SK-N-SH (cell line): ENCODE data around the gene KLC4.

Experiments used
- CHD2 ChIP-seq: fragments of 150-350 bp; IDR thresholded peaks from 2 replicates; pipeline ENCODE4 v1.6.1; 2018; ENCODE audit warnings: low read length; ENCODE audit not compliant: partially characterized antibody
- EZH2phosphoT487 ChIP-seq: fragments of 200-600 bp; sonication (generic); IDR thresholded peaks from 2 replicates; pipeline ENCODE4 v1.6.1; 2017; ENCODE audit warnings: low read depth, mixed run types, mild to moderate bottlenecking, antibody characterized with exemption, moderate library complexity, borderline replicate concordance
- FOXM1 ChIP-seq: IDR thresholded peaks from 2 replicates; pipeline ENCODE4 v1.4.0; 2012; ENCODE audit warnings: low read depth, mild to moderate bottlenecking
- RAD21 ChIP-seq: IDR thresholded peaks from 2 replicates; pipeline ENCODE4 v1.6.1; 2012; ENCODE audit warnings: mild to moderate bottlenecking, low read length
- RXRA ChIP-seq: IDR thresholded peaks from 2 replicates; pipeline ENCODE4 v1.4.0; 2012; ENCODE audit warnings: low read depth, mild to moderate bottlenecking, borderline replicate concordance
- SIN3A ChIP-seq: IDR thresholded peaks from 2 replicates; pipeline ENCODE4 v1.6.1; 2012; ENCODE audit warnings: low read depth, mild to moderate bottlenecking, low read length, moderate library complexity, borderline replicate concordance
- TF ChIP-seq, protein P1 (sequence below): fragments of 200-600 bp; sonication (generic); IDR thresholded peaks from 2 replicates; pipeline ENCODE4 v1.6.1; 2017; ENCODE audit warnings: antibody characterized with exemption, mild to moderate bottlenecking, moderate library complexity
- TF ChIP-seq, protein P2 (sequence below): fragments of 150-350 bp; IDR thresholded peaks from 2 replicates; pipeline ENCODE4 v1.6.1; 2017; ENCODE audit warnings: antibody characterized with exemption, low read length, low read depth, borderline replicate concordance

DNA sequence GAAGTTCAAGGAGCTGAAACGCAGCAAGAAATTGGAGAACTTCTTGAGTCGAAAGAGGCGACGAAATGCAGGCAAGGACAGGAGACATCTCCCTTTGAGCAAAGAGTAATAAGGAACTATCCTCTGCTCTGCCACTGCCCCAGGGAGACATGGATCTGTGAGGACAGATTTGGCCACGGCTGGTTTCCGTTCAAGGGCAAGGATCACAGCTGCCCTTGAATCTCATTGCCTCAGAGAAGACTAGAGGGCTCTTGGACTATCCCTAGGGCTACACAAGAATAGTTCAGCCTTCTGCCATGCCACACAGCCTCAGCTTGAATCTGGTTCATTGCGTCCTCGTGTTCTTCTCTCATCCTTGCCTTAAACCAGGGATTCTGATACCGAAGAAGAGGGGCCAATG is 30.3 kb upstream of the KLC4 start:
- TF ChIP-seq, protein P1, sequence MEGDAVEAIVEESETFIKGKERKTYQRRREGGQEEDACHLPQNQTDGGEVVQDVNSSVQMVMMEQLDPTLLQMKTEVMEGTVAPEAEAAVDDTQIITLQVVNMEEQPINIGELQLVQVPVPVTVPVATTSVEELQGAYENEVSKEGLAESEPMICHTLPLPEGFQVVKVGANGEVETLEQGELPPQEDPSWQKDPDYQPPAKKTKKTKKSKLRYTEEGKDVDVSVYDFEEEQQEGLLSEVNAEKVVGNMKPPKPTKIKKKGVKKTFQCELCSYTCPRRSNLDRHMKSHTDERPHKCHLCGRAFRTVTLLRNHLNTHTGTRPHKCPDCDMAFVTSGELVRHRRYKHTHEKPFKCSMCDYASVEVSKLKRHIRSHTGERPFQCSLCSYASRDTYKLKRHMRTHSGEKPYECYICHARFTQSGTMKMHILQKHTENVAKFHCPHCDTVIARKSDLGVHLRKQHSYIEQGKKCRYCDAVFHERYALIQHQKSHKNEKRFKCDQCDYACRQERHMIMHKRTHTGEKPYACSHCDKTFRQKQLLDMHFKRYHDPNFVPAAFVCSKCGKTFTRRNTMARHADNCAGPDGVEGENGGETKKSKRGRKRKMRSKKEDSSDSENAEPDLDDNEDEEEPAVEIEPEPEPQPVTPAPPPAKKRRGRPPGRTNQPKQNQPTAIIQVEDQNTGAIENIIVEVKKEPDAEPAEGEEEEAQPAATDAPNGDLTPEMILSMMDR: no peak
- TF ChIP-seq RAD21 (no peak), RXRA (no peak), FOXM1 (no peak), CHD2 (no peak), EZH2phosphoT487 (no peak), SIN3A (no peak)
- TF ChIP-seq, protein P2, sequence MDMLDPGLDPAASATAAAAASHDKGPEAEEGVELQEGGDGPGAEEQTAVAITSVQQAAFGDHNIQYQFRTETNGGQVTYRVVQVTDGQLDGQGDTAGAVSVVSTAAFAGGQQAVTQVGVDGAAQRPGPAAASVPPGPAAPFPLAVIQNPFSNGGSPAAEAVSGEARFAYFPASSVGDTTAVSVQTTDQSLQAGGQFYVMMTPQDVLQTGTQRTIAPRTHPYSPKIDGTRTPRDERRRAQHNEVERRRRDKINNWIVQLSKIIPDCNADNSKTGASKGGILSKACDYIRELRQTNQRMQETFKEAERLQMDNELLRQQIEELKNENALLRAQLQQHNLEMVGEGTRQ: no peak
